Mesenchymal stem cell (in vitro differentiated cells and primary cell): ENCODE measurements around the gene PKHD1. TPM values are rescaled to one million over a fixed set of nuclear protein-coding genes. Genes with fewer than 3 reads are reported as not detected.

Experiments
- small RNA-seq: library from polyadenylated mRNA; stranded (forward); fragments of <200 nt; extraction: miRNeasy Mini kit (QIAGEN cat#:217004); gene quantifications from one replicate; pipeline ENCODE3, GENCODE V24; 2013; ENCODE audit warnings: low read depth

Gene PKHD1

Small RNA genes lying within 50 kb of the gene (small RNA-seq; reads per million reads assigned to genes)
- gene RN7SL580P, result not detected
